OCI-M2 (cell line): ENCODE results near the gene CIDEB.
A peak's percentile ranks its signal among the peaks of the same experiment; 100 is the strongest.

ENCODE experiments used
- DNase-seq: peaks from one replicate; lab custom pipeline; 2025; ENCODE audit not compliant: unreplicated experiment; lab: John Stamatoyannopoulos, UW

The CIDEB gene

GRCh38 chr14:24313913-24314312, 6.1 kb upstream of the CIDEB start:
- no peak for DNase-seq

DNA sequence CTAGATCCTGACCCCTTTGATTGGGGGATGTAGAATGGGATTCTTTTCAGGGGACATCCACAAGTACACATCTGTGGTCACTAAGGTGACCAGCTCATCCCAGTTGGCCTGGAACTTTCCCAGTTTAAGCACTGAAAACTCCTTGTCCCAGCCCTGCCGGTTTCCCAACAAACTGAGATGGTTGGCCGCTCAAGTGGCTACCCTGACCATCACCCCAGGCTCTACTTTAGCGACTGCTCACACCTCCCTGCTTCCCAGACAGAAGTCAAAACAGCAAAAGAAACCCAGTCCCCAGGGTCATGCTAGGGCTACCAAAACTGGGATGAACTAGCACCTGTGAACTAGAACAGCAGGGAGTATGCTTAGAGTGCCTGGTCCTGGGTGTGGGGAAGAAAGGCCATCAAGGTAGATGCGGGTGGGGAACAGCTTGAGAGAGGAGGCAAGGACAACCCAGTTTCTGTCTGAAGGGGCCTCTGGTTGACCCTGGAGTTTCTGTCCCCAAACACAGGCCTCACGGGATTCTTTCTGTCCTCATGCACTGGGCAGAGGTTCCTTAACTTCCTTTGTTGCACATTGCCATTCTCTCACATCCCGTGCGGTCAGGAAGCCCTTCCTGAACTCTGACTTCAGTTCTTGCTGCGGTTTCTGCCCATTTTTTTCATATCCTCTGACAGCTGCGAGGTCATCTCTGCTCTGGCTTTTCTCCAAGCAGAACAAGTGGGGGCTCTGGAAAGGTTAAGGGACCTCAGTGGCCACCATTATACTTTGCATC, 5.1 kb upstream of the CIDEB start:
- no peak for DNase-seq

DNA sequence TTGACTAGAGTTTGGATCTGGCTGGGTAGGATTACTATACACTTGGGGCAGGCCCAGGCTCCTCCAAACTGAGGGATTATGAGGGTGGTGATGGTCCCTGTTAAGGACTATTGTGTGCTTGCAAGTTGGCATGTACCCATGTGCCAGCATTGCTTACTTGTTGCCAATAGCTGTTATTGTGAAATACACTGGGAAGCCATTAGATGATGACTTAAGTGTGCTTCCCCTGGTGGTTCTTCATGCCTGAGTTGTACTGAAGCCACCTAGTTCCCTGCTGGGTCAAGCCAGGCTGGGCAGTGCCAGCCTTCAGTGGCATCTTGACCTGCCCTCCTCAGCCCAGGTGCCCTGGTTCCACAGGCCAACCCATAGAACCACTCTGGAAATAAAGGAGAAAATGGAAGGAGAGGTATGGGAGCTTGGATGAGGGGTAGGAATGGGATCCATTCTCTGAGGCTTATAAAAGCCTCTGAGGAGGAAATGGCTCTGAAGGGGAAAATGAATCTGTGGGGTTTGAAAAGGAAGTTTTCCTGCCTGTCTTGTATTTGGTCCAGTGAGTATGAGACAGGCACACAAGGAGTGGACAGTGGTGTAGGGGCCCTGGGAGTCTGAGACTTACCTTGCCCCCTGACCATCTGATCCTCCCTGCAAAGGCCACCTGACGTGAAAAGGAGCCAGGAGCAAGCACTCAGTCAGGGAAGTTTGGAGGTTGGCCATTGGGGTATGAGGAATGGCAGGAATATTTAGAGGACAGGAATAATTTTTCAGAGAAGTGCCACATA, 4.2 kb upstream of the CIDEB start:
- DNase-seq: no peak

DNA sequence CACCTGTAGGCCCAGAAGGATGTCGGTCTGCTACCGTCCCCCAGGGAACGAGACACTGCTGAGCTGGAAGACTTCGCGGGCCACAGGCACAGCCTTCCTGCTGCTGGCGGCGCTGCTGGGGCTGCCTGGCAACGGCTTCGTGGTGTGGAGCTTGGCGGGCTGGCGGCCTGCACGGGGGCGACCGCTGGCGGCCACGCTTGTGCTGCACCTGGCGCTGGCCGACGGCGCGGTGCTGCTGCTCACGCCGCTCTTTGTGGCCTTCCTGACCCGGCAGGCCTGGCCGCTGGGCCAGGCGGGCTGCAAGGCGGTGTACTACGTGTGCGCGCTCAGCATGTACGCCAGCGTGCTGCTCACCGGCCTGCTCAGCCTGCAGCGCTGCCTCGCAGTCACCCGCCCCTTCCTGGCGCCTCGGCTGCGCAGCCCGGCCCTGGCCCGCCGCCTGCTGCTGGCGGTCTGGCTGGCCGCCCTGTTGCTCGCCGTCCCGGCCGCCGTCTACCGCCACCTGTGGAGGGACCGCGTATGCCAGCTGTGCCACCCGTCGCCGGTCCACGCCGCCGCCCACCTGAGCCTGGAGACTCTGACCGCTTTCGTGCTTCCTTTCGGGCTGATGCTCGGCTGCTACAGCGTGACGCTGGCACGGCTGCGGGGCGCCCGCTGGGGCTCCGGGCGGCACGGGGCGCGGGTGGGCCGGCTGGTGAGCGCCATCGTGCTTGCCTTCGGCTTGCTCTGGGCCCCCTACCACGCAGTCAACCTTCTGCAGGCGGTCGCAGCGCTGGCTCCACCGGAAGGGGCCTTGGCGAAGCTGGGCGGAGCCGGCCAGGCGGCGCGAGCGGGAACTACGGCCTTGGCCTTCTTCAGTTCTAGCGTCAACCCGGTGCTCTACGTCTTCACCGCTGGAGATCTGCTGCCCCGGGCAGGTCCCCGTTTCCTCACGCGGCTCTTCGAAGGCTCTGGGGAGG, 3.1 kb upstream of the CIDEB start, which contains the start of gene LTB4R:
LTB4R (plus strand) TSS at position 857 of the 959 bp plus-strand sequence. CDS start 4,150 bp downstream, outside the sequence.
- no peak for DNase-seq

GRCh38 chr14:24310265-24310645, 2.5 kb upstream of the CIDEB start:
- no peak for DNase-seq

DNA sequence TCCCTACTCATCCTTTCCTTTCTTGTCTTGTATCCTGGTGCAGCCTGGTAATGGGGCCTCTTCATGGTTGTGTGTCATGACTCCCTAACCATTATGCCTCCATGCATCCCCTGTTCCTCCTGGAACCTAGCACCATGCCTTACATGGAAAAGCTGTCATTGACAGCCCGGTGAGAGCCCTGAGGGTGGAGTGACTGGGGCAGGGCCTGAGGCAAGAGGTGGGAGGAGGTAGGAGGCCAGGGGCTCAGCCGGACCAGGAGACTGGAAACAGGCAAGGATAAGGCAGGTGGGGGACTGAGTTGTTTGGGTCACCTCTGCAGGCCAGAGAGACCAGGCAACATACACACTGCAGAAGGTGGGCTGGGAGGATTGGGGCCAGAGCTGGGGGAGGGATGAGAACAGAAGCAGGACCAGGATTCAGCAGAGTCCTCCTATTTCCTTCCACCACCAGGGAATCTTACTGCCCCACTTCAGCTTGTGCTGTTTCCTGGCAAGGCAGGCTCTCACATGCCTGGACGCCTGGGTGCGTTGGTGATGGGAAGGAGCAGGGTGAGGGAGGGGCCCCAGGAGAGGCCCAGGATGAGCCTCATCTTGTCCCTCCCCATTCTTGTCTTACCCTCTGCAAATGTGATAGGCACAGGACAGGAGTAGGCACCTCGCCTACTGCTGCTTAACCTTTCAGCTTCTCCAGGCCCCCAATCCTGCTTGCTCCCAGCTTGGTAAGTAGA, 1.9 kb upstream of the CIDEB start, which contains the start of gene LTB4R2:
LTB4R2 (plus strand) TSS at position 603 of the 727 bp plus-strand sequence. CDS start 525 bp downstream, outside the sequence.
- DNase-seq: no peak

DNA sequence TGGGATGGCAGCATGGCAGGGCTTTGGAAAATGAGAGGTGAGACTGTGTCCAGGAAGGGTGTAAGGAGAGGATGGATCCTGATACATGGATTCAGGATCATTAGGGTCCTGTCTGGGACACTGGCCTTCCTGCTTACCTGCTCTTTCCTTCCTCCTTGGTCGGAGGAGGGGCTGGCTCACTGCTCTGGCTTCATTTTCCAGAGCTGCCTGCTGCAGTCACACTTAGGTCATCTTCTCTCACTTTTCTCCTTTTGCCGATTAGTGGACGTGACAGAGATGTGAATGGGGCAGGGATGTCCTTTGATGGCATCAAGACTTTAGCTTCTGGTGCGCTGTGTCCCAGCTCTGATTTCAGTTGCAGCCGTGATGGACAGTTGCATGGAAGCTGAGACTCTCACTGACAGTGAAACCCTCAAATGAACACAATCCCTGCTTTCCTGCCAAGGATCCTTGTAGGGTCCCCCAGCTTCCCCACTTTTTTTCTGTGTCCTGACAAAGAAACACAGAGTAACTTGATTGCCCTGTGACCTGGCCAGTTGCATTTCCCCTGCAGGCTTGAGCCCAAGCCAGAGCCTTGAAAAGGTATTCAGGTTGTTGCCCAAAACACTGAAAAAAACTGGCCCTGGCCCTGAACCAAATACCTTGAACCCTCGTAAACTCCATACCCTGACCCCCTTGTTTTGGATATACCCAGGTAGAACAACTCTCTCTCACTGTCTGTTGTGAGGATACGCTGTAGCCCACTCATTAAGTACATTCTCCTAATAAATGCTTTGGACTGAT, 756 bp upstream of the CIDEB start:
- no peak for DNase-seq

- no peak for DNase-seq
Observed at GRCh38 chr14:24307156-24307574, 612 bp downstream of the CIDEB start.

GRCh38 chr14:24304019-24304387, 3.8 kb downstream of the CIDEB start:
- no peak for DNase-seq

- no peak for DNase-seq
Observed at GRCh38 chr14:24300326-24300980, 7.3 kb downstream of the CIDEB start.

DNA sequence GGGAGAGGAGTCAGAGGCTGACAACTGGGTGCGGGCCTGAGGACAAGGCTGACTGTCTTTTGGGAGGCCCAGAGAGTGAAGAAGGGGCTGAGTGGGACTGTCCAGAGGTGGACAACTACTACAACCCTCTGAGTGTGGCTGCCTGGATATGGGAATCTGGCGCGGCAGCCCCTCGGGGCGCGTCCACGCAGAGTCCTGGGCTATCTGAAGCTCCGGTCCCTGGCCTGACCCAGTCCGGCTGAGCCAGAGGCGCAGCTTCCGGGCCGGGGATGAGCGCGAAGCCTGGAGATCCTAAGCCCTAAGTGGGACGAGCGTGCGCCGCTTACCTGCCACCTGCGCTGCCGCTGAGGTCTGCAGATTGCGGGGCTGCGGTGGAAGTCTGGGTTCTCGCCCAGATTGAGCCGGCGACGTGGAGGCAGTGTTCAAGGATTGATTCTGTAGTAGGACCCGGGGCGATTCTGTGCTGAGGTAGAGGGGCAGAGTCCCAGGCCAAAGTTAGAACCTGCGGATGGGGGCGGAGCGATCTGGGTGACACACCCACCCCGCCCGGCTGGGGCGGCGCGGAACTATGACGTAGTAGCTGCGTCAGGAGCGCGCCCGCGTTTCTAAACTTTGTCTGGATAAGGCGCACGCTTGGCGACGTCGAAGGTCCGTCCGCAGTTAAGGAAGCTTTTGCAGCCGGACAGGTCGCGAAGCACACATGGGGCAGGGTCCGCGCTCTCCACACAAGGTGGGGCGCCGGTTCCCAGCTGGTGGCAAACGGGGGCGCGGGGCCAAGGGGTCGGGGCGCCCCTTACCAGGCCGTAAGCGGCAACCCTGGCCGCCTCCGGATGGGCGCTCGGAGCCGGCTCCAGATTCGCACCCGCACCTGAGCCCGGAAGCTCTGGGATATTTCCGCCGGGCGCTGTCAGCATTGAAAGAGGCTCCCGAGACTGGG, 8.3 kb downstream of the CIDEB start, which contains the start of the genes DHRS1 and NOP9:
DHRS1 (minus strand) TSS at position 526 of the 937 bp plus-strand sequence. CDS start 674 bp downstream, outside the sequence.
NOP9 (plus strand) TSS at position 596 of the 937 bp plus-strand sequence; CDS start at position 701, 105 bp downstream.
- peak; percentile 70 for DNase-seq

- DNase-seq: no peak
Observed at GRCh38 chr14:24298892-24299254, 8.9 kb downstream of the CIDEB start.

DNA sequence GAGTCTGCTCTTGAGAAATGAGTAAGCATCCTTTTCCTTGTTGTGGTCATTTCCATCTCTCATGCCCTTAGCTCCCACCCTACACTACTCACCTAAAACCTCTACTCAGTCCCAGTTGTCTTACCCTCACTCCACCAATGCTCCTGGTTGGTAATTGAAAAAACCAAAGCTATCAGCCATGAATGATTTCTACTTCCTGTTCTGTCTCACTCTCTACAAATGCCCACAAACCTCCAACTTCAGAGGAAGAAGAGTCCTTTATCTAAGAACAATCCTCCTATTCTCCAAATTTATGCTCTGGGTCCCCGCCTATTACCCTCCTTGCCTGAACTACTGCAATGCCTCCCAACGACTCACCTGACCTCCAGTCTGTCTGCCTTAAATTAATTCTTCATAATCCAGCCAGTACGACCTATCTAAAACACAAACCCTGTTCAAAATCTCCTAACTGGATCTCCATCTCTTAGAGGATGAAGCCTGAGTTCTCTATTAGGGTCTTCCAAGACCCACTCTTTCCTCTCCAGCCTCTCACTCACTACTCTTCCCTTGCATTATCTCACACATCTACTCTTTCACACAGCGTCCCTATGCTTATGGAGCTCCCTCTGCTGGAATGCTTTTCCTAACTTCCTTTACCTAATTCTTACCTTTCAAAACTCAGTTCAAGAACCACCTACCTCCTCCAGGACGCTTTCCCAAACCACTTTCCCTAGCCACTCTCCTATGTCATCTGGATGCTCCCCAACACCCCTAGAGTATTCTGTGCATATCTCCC, 10.4 kb downstream of the CIDEB start:
- DNase-seq: no peak

DNA sequence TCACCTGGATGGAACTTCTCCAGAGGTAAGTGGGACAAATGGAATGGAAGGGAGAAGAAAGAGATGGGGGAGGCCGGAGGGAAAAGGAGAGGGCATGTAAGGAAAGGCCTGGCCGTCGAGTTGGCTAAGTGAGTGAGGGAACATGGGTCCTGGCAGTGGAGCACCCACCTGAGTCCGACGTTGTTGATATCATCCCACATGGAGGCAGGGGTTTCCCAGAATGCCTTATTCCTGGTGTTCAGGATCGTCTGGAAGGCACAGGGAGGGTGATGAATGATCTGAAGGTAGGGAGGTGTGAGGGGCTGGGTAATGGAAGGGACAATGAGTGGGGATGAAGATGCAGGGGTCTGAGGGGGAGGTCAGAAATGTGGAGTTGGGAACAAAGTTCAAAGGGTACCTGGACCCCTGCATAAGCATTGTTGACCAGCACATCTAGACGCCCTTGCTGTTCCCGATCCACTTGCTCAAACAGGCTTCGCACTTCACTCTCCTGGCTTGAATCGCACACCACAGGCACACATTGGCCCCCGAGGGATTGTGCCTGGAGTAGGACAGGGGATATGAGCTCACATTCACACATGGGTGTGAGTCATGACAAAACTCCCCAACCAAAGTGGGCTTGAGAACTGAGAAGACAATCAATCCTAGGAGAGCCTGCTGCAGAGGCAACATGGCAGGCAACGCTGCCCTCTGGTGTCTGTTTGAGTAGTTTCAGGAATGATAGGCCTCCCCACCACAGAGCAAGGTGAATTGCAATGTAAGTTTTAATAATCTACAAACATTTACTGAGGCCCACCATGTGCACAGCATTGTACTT, 11.2 kb downstream of the CIDEB start:
- no peak for DNase-seq

DNA sequence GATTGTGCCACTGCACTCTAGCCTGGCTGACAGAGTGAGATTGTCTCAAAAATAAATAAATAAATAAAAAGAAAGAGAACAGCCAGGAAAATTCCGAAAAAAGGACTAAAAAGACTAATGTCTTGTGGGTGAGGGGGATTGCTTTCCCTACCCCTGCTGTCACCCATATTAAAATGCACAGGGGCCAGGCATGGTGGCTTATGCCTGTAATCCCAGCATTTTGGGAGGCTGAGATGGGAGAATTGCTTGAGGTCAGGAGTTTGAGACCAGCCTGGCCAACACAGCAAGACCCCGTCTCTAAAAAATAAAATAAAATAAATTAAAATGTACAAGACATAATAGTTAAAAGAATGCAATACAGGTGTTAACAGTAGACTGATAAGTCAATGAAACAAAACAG, 14.3 kb downstream of the CIDEB start:
- no peak for DNase-seq

- no peak for DNase-seq
Observed at GRCh38 chr14:24292118-24292807, 15.5 kb downstream of the CIDEB start.
